GM19328 (cell line): ENCODE data around the gene UCN3.
"Not testable (repeated sequence)": the region's sequence is repeated elsewhere in the genome, so short reads cannot be mapped to it uniquely, and the experiment has no call there.

Experiments used
- ATAC-seq: cut with Tn5 transposase; IDR thresholded peaks from one replicate; pipeline ENCODE4 v1.9.1; 2021; ENCODE audit warnings: mild to moderate bottlenecking, moderate library complexity; ENCODE audit not compliant: unreplicated experiment

Gene UCN3

GRCh38 chr10:5364374-5364773, 392 bp upstream of the UCN3 start:
- no peak for ATAC-seq

- ATAC-seq = no peak
Observed at GRCh38 chr10:5365928-5366327, 1.2 kb downstream of the UCN3 start.

DNA sequence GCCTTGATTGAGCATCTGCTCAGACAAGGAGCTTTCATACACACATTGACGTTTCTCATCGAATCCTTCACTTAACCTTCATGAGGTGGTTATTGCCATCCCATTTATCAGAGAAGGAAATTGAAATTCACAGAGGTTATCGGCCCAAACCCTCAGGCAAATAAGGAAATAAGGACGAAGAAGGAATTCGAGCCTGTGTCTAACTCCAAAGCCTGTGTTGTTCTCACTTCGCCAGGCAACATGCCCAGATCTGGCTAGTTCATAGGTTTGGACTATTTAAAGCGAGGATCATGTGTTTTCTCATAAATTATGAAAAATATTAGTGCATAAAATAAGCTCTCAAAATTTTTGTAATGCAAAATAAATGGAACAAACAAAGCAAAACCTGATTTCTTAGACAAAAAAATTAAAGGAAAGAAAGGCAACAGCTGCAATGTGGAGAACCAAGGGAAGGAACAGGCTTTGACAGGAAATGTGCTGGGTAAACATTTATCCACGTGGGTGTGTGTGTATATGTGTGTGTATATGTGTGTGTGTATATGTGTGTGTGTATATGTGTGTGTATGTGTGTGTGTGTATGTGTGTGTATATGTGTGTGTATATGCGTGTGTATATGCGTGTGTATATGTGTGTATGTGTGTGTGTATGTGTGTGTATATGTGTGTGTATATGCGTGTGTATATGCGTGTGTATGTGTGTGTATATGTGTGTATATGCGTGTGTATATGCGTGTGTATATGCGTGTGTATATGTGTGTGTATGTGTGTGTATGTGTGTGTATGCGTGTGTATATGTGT, 4.8 kb downstream of the UCN3 start:
- no peak for ATAC-seq

DNA sequence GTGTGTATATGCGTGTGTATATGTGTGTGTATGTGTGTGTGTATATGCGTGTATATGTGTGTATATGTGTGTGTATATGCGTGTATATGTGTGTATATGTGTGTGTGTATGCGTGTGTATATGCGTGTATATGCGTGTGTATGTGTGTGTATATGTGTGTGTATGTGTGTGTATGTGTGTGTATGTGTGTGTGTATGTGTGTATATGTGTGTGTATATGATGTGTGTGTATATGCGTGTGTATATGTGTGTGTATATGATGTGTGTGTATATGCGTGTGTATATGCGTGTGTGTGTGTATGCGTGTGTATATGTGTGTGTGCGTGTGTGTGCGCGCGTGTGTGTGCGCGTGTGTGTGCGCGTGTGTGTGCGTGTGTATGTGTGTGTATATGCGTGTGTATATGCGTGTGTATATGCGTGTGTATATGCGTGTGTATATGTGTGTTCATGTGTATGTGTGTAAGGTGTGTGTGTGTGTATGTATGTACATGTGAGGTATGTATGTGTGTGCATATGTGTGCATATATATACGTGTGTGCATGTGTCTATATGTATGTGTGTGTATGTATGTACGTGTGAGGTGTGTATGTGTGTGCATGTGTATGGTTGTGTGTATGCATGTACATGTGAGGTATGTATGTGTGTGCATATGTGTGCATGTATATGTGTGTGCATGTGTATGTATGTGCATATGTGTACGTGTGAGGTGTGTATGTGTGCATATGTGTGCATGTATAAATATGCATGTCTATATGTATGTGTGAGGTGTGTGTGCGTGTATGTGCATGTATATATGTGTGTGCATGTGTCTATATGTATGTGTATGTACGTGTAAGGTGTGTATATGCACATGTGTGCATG, 6.0 kb downstream of the UCN3 start:
- no peak for ATAC-seq

- ATAC-seq = no peak
Observed at GRCh38 chr10:5373307-5373706, 8.5 kb downstream of the UCN3 start.

DNA sequence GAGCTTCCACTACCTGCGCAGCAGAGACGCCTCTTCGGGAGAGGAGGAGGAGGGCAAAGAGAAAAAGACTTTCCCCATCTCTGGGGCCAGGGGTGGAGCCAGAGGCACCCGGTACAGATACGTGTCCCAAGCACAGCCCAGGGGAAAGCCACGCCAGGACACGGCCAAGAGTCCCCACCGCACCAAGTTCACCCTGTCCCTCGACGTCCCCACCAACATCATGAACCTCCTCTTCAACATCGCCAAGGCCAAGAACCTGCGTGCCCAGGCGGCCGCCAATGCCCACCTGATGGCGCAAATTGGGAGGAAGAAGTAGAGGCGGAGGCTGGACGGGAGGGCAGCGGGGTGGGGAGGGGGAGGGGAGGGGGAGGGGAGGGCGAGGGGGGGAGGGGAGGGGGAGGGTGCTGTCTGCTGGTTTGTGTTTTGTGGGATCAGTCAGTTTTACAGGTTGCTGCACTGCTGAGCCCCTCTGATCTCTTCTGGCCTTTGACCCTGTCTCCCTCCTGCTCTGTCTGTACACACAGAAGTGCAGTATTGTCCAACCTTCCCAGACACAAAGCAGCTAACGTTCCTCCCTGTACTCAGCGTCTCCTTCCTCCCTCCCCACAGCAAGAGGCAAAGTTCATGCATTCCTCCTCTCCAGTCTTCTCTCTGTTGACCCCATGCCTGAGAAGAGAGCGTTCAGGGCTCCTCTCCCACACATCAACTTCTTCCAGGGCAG, 9.3 kb downstream of the UCN3 start:
- ATAC-seq = no peak

DNA sequence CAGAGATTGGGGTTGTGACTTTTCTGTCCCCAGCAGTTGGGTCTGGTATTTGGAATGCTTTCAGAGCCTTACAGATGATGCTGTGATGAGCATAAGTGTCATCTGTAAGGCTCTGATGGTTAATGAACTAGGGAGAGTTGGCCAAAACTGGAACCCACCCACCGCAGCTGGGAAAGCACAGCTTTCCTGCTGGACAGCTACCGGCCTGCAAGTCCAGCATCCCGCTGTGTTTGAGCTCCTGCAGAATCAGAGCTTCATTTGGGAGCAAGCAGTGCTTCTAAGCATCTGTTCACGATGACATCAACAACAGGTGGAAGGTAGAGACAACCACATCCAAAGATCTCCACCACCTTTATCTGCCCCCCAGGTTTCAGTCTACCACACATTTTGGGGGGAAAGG, 11.7 kb downstream of the UCN3 start:
- no peak for ATAC-seq

DNA sequence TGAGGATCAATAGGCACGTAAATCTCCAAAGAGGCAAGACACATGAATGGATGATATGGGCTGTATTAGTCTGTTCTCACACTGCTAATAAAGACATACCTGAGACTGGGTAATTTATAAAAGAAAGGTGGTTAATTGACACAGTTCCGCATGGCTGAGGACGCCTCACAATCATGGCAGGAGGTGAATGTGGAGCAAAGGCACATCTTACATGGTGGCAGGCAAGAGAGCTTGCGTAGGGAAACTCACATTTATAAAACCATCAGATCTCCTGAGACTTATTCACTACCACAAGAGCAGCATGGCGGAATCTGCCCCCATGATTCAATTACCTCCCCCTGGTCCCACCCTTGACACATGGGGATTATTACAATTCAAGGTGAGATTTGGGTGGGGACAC, 14.4 kb downstream of the UCN3 start:
- ATAC-seq = not testable (repeated sequence)

- ATAC-seq = not testable (repeated sequence)
Observed at GRCh38 chr10:5380395-5380794, 15.6 kb downstream of the UCN3 start.

- no peak for ATAC-seq
Observed at GRCh38 chr10:5381187-5381586, 16.4 kb downstream of the UCN3 start.

DNA sequence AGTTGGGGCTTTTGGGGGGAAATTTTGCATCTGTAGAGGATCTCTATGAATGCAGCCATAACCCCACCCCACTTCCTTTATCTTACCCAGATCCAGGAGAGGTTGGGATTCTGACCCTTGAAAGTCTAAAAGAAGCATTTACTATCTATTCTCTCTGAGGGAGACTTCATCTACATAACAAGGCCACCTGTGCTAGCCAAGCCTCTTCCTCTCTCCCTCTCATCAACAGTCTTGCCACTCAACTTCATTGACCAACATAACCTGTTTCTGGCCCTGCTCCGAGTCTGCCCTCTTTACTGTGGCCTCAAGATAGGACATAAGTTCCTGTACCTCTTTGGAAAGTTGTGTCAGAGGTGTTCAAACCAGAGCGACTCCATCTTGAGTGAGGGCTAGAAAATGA, 20.5 kb downstream of the UCN3 start:
- no peak for ATAC-seq

GRCh38 chr10:5387169-5387568, 22.4 kb downstream of the UCN3 start:
- no peak for ATAC-seq

DNA sequence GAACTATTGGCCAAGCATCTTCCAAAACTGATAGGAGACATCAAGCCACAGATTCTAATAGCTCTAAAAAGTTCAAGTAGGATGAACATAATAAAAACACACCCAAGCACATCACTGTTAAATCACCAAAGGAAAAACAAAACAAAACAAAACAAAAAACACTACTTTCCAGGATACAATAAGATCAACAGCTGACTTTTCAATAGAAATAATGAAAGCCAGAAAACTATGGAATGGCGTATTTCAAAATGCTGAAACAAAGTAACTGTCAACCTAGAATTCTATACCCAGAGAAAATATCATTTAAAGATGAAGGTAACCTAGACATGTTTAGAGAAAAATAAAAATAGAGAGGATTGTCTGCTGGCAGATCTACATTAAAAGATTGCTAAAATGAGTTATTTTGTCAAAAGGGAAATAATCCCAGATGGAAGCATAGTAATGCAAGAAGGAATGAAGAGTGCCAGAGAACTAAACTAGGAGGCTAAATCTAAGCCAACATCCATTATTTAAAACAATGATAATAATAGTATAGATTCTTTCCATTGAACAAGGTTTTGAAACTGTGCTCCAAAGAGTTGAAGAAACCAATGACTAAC, 25.9 kb downstream of the UCN3 start:
- no peak for ATAC-seq

GRCh38 chr10:5391790-5392189, 27.0 kb downstream of the UCN3 start:
- no peak for ATAC-seq

DNA sequence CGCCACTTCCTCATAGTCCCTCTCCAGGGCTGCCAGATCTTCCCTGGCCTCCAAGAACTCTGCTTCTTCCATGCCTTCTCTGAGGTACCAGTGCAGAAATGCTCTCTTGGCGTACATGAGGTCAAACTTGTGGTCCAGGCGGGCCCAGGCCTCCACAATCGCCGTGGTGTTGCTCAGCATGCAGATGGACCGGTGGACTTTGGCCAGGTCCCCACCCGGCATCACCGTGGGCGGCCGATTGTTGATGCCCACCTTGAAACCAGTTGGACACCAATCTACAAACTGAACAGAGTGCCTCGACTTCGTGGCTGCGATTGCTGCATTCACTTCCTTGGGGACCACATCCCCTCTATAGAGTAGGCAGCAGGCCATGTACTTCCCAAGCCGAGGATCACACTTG, 28.8 kb downstream of the UCN3 start:
- no peak for ATAC-seq

DNA sequence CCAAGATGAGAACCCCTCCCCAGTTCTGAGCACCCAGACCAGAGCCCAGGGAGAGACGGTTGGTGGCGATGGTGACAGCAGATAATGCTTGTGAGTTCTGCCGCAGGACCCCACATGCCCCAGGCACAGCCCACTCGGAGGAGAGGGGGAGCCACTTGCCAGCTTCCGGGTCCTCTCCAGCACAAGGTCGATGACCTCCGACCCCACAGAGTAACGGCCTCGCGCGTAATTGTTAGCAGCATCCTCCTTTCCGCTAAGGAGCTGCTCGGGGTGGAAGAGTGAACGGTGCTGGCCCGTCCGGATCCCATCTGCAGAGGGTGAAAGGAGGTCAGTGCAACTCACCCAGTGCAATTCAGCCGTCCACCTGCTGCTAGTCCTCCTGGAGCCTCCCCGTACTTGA, 30.4 kb downstream of the UCN3 start:
- ATAC-seq = no peak

DNA sequence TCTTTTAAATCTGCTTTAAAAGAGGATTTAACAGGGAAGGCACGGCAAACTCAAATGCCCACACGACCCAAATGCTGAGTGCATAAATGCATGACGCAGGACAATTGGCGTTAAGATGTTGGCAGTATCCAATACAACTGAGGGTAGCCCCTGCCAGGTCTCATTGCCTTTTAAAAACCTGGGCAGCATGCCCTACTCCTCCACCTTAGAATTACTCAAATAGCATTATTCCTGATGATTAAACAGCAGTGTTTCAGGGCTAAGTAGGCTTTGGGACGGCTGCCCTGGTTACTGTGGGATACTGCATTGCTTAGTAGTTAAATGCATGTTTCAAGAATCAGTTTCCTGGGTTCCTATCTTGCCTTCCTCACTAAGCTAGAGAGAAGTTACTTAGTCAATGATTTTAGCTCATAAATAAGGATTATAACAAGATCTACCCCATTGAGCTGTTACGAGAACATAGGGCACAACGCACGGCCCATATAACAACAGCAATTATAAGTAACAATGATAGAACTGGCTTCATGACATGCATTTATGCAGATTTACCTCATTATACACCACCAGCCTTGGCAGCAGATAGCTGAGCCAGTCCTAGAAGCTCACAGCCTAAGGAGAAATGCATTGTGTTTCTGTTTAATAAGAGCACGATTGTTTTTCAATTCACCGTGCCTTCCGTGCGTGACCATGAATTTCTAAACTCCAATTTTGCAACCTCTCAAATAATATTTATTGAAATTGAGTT, 32.0 kb downstream of the UCN3 start:
- ATAC-seq = no peak

DNA sequence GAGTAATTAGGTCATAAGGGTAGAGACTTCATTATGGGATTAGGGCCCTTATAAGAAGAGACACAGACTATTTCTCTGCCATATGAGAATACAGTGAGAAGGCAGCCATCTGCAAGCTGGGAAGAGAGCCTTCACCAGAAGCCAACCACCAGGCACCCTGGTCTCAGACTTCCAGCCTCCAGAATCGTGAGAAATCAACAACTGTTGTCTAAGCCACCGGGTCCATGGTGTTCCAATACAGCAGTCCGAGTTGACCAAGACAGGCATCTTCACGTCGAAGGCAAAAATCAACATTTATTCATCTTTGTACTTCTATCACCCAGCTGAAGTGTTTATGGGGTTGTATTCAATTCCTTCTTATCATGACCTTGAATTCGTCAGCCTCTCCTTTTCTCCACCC, 34.6 kb downstream of the UCN3 start:
- ATAC-seq = no peak

GRCh38 chr10:5400468-5401240, 35.9 kb downstream of the UCN3 start:
- ATAC-seq = no peak

GRCh38 chr10:5402798-5403197, 38.0 kb downstream of the UCN3 start:
- no peak for ATAC-seq
